Activated B cell treated with CpG ODN at 0.5 μM for 24 hours (primary cell): Measurements from ENCODE around the gene LARGE1. TPM values are rescaled to one million over a fixed set of nuclear protein-coding genes. Genes with fewer than 3 reads are reported as not detected.

ENCODE experiments used
- ATAC-seq: fragments of 200-7000 bp; cut with Tn5 transposase; one replicate; pipeline ENCODE4 v1.10.0; 2021; ENCODE audit warnings: low read depth, mild to moderate bottlenecking, moderate library complexity
- CTCF ChIA-PET: fragments of 350-600 bp; sonication (Branson Sonifier 250); formaldehyde crosslinking; loops from one replicate; lab custom pipeline; 2021; ENCODE audit warnings: antibody characterized with exemption; lab: Charles Lee
- POLR2A ChIA-PET: fragments of 350-600 bp; sonication (Branson Sonifier 250); formaldehyde crosslinking; loops from one replicate; lab custom pipeline; 2021; ENCODE audit warnings: antibody characterized with exemption; lab: Charles Lee
- DNase-seq: peaks from one replicate; pipeline ENCODE4 v3.0.0; 2022
- H3K27ac Mint-ChIP-seq: one replicate; pipeline ENCODE4 v1.8.0; 2020; ENCODE audit warnings: mixed read lengths
- H3K27me3 Mint-ChIP-seq: one replicate; pipeline ENCODE4 v1.8.0; 2021; ENCODE audit warnings: mixed read lengths
- H3K36me3 Mint-ChIP-seq: one replicate; pipeline ENCODE4 v1.8.0; 2021; ENCODE audit warnings: low read depth, mixed read lengths
- H3K4me1 Mint-ChIP-seq: one replicate; pipeline ENCODE4 v1.8.0; 2021; ENCODE audit warnings: mixed read lengths
- H3K4me3 Mint-ChIP-seq: one replicate; pipeline ENCODE4 v1.8.0; 2020; ENCODE audit warnings: mild to moderate bottlenecking, mixed read lengths
- H3K9me3 Mint-ChIP-seq: one replicate; pipeline ENCODE4 v1.8.0; 2020; ENCODE audit warnings: mixed read lengths
- intact Hi-C: fragments of 100-400 bp; cut with micrococcal nuclease; formaldehyde crosslinking; loops from one replicate; pipeline ENCODE4 v1.15.1; 2024
- total RNA-seq: library from RNA; stranded (reverse); gene quantifications from 2 replicates; pipeline ENCODE4 v1.2.3, GENCODE V29; 2022
- TF ChIP-seq, protein P1 (sequence below): fragments of 200-600 bp; IDR thresholded peaks from one replicate; pipeline ENCODE4 v1.8.0; 2022; ENCODE audit warnings: antibody characterized with exemption, mild to moderate bottlenecking

Gene LARGE1
- total RNA-seq, 1 donor from 2014 or later, result 22.2 TPM

DNA sequence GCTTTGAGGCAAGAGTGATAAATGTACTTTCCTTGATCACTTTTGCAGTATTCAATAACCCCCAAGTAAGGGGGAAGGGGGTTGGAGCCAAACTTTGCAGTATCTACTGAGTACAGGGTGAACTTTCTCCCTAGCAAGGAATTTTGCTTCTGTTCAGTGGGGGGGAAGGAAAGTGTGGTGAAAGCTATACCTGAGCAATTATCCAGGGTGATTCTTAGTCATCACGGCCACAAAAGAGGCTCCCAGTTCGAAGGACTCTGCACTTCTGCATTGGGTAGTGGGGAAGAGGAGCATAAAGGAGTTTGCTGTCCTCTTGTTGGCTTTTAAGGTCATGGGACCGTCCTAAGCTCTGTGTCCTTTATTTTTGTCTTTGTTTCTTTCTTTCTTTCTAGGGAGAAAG is 515.6 kb downstream of the LARGE1 start:
- H3K9me3 Mint-ChIP-seq, result no peaks in the 10 kb centered on the region
- POLR2A ChIA-PET, result no interaction called here
- peaks cover 16% of the 10 kb centered on the region for H3K36me3 Mint-ChIP-seq
- no peak overlapping the region for H3K4me3 Mint-ChIP-seq
- intact Hi-C loops, result no loop called here
- H3K4me1 Mint-ChIP-seq, result peaks cover 8% of the 10 kb centered on the region
- ATAC-seq, result no peak
- no peak overlapping the region for H3K27ac Mint-ChIP-seq
- DNase-seq, result no peak
- H3K27me3 Mint-ChIP-seq, result no peaks in the 10 kb centered on the region
- TF ChIP-seq, protein P1, sequence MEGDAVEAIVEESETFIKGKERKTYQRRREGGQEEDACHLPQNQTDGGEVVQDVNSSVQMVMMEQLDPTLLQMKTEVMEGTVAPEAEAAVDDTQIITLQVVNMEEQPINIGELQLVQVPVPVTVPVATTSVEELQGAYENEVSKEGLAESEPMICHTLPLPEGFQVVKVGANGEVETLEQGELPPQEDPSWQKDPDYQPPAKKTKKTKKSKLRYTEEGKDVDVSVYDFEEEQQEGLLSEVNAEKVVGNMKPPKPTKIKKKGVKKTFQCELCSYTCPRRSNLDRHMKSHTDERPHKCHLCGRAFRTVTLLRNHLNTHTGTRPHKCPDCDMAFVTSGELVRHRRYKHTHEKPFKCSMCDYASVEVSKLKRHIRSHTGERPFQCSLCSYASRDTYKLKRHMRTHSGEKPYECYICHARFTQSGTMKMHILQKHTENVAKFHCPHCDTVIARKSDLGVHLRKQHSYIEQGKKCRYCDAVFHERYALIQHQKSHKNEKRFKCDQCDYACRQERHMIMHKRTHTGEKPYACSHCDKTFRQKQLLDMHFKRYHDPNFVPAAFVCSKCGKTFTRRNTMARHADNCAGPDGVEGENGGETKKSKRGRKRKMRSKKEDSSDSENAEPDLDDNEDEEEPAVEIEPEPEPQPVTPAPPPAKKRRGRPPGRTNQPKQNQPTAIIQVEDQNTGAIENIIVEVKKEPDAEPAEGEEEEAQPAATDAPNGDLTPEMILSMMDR, result no peak
- CTCF ChIA-PET, result no interaction called here

DNA sequence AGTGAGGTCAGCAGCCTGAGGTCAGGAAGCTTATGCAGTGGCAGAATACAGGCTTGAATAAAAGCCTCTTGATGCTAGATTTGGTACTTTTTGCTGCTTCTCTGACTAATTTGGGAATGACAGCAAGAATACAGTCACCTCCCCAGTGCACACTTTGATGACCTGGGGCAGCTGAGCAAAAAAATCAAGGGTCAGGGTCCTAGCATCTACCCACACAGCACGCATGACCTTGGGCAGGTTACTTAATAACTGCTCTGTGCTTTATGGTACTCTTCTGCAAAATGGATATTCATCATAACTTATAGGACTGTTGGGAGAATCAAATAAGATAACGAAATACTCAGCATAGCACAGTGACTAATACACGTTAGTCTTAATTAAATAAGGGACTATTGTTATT is 518.0 kb downstream of the LARGE1 start:
- TF ChIP-seq, protein P1, result no peak
- Mint-ChIP-seq H3K27me3 (no peaks in the 10 kb centered on the region), H3K4me3 (no peak overlapping the region), H3K27ac (no peak overlapping the region), H3K4me1 (peaks cover 9% of the 10 kb centered on the region), H3K36me3 (peaks cover 20% of the 10 kb centered on the region), H3K9me3 (no peaks in the 10 kb centered on the region)
- DNase-seq (no peak), ATAC-seq (no peak)
- CTCF ChIA-PET, result no interaction called here
- POLR2A ChIA-PET, result no interaction called here
- intact Hi-C loops, result no loop called here

DNA sequence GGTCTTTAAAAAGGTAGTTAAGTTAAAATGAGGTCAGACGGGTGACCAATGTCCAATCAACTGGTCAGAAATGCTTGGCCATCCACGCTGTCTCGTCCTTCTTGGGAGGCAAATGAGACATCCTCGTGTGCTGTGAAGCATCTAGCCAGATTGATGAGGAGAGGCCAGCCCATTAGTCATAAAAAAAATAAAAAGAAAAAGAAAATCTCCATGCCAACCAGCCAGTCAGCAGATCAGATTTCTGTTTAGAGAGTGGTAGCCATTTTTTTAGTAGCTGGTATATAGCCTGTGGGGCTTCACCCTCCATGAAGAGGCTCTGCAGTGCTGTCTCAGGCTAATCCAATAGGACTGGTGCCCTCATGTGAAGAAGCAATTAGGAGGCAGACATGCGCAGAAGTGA is 519.0 kb downstream of the LARGE1 start:
- no peak overlapping the region for H3K27ac Mint-ChIP-seq
- H3K4me1 Mint-ChIP-seq, result peaks cover 9% of the 10 kb centered on the region
- POLR2A ChIA-PET, result no interaction called here
- H3K27me3 Mint-ChIP-seq, result no peaks in the 10 kb centered on the region
- no peak overlapping the region for H3K4me3 Mint-ChIP-seq
- CTCF ChIA-PET, result no interaction called here
- ATAC-seq, result no peak
- no peaks in the 10 kb centered on the region for H3K9me3 Mint-ChIP-seq
- no peak for DNase-seq
- intact Hi-C loops, result no loop called here
- H3K36me3 Mint-ChIP-seq, result peaks cover 18% of the 10 kb centered on the region
- TF ChIP-seq, protein P1, result no peak

DNA sequence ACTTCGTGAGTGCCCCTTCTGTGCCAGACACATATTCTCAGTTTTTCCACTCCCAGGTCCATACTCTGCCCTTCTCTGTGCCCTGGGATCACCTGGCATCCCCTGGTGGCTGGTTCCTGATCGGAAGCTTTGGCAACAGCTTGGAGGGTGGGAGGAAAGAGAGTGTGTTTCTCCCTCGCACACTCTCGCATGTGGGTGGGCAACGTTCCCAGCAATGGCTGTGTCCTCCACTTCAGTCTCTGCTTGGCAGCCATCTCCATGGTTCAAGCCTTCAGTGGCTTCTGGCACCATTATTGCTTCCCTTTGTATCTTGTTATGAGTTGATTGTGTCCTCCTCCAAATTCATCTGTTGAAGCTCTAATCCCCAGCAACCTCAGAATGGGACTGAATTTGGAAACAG is 519.4 kb downstream of the LARGE1 start:
- intact Hi-C loops, result no loop called here
- H3K9me3 Mint-ChIP-seq, result no peaks in the 10 kb centered on the region
- ChIA-PET POLR2A (no interaction called here), CTCF (no interaction called here)
- no peak for ATAC-seq
- H3K4me3 Mint-ChIP-seq, result no peak overlapping the region
- no peak overlapping the region for H3K27ac Mint-ChIP-seq
- H3K27me3 Mint-ChIP-seq, result no peaks in the 10 kb centered on the region
- no peak for DNase-seq
- H3K4me1 Mint-ChIP-seq, result peaks cover 9% of the 10 kb centered on the region
- H3K36me3 Mint-ChIP-seq, result peaks cover 14% of the 10 kb centered on the region
- TF ChIP-seq, protein P1, result no peak

DNA sequence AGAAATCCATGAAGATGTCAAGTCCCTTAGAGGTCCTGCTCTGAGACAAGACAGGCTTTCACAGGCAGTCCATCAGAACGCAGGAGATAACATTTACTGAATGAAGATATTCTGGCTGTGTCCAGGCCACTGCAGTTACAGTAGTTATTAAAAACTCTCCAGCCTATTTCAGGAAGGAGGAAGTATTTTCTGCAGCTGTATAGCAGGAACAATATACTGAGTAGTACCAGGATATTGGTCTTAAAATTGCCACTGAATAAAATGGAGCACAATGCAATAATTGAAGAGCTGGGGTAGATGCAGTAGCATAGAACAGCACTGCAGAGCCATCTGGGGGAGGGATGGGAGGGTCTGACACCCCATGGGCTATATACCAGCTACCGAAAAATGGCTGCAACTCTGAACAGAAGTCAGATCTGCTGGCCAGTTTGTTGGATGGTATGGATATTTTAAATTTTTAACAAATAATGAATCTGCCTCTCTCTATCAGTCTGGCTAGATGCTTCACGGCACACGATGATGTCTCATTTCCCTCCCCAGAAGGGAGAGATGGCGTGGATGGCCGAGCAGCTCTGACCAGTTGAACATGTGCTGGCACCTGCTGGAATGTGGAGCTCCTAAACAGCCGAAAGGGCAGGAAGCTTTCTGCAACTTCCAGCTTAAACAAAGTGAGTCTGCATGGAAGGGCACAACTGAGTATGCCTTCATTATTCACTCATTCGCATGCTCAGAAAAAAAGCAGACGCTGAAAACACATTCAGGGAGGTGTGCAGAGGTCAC is 520.0 kb downstream of the LARGE1 start:
- intact Hi-C loops, result no loop called here
- ChIA-PET POLR2A (no interaction called here), CTCF (no interaction called here)
- H3K27me3 Mint-ChIP-seq, result no peaks in the 10 kb centered on the region
- peaks cover 9% of the 10 kb centered on the region for H3K4me1 Mint-ChIP-seq
- H3K9me3 Mint-ChIP-seq, result no peaks in the 10 kb centered on the region
- H3K36me3 Mint-ChIP-seq, result peaks cover 13% of the 10 kb centered on the region
- H3K27ac Mint-ChIP-seq, result no peak overlapping the region
- TF ChIP-seq, protein P1, result no peak
- DNase-seq, result no peak
- H3K4me3 Mint-ChIP-seq, result no peak overlapping the region
- ATAC-seq, result no peak
